H4 (cell line): ENCODE measurements around the gene MAPKAPK5. TPM values are rescaled to one million over a fixed set of nuclear protein-coding genes. Genes with fewer than 3 reads are reported as not detected.
"Not testable (repeated sequence)": the region's sequence is repeated elsewhere in the genome, so short reads cannot be mapped to it uniquely, and the experiment has no call there.

Experiments used
- DNase-seq: peaks from one replicate; pipeline ENCODE4 v3.0.0-alpha.2; 2015; ENCODE audit warnings: low spot score
- total RNA-seq: library from RNA; depleted of rRNA; stranded (reverse); fragments of >200 nt; shearing (Covaris generic); gene quantifications from 2 replicates; pipeline ENCODE4 v1.2.3, GENCODE V29; 2014

The MAPKAPK5 gene
- total RNA-seq, 1 experiment from 2014 or later: 29.6 TPM

DNA sequence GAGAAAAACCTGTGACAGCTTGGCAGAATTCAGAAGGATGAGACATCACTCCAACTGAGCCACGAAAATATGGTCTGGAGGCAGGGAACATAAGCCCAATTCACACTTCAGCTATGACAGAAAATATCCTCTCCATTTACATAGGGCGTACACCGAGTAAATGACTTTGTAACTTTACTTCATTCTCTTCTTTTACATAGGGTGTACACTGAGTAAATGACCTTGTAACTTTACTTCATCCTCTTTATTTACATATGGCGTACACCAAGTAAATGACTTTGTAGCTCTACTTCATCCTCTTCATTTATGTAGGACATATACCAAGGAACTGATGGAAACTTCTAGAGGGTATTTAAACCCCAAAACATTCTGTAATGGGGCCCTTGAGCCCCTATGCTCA, 14.1 kb upstream of the MAPKAPK5 start:
- DNase-seq: no peak

DNA sequence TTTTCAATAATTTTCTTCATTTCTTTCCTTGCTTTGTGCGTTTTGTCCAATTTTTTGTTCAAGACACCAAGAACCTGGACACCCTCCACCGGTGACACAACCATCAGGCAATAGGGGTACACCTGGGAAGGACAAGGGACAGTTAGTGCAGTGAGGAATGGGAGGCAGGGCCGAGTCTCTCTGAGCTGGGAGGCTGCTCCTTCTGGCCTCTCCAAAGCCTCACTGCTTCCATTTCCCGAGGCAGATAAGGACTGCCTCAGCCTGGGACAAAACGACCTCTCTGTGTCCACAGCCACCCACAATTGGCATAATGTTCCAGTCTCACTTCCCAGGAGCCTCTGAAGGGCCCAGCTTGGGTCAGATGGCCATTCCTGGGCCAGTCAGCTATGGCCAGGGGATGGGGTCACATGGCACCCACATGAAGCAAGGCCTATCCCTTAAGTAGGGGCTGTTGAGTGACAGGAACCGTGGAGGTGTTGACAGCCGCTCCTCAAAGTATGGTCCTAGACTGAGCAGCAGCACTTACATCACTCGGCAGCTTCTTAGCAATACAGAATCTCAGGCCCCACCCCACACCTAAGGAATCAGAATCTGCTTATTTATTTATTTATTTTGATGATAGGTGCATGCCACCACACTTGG, 13.6 kb upstream of the MAPKAPK5 start:
- DNase-seq: no peak

- DNase-seq: not testable (repeated sequence)
These were observed 12.4 kb upstream of the MAPKAPK5 start for GRCh38 chr12:111829635-111830034.

GRCh38 chr12:111834740-111835386, 7.2 kb upstream of the MAPKAPK5 start:
- DNase-seq: not testable (repeated sequence)

DNA sequence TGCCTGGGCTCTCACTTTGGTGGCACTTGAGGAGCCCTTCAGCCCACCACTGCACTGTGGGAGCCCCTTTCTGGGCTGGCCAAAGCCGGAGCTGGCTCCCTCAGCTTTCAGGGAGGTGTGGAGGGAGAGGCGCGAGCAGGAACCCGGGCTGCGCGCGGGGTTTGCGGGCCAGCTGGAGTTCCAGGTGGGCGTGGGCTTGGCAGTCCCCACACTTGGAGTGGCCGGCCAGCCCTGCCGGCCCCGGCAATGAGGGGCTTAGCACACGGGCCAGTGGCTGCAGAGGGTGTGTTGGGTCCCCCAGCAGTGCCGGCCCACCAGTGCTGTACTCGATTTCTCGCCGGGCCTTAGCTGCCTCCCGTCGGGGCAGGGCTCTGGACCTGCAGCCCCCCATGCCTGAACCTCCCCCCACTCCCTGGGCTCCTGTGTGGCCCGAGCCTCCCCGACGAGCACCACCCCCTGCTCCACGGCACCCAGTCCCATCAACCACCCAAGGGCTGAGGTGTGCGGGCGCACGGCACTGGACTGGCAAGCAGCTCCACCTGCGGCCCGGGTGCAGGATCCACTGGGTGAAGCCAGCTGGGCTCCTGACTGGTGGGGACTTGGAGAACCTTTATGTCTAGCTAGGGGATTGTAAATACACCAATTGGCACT, 6.4 kb upstream of the MAPKAPK5 start:
- not testable (repeated sequence) for DNase-seq

DNA sequence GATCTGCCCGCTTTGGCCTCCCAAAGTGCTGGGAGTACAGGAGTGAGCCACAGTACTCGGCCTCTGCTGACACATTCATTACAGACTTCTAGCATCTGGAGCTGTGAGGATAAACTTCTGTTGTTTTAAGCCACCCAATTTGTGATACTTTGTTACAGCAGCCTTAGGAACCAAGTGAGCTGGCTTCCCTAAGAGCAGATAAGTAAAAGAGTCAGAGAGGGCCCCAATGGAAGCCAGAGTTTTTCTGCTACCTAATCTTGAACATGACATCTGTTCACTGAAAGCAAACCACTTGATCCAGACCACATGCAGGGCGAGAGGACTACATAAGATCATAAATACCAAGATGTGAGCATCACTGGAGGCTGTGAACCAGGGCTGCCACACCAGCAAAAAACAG, 3.7 kb upstream of the MAPKAPK5 start:
- no peak for DNase-seq

DNA sequence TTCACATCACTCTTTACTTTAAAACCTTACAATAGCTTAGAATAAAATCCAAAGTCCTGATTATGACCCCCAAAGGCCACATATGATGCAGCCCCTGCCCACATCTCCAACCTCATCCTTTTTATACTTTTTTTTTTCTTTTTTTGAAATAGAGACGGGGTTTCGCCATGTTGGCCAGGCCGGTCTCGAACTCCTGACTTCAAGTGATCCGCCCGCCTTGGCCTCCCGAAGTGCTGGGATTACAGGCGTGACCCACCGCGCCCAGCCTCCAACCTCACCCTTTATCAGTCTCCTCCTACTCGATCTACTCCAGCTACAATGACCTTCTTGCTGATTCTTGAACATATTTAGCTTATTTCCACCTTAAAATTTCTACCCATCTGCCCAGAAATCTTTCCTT, 1.2 kb upstream of the MAPKAPK5 start:
- DNase-seq: no peak

GRCh38 chr12:111841236-111841749, 735 bp upstream of the MAPKAPK5 start:
- no peak for DNase-seq

GRCh38 chr12:111842556-111843396, 748 bp downstream of the MAPKAPK5 start:
- no peak for DNase-seq

DNA sequence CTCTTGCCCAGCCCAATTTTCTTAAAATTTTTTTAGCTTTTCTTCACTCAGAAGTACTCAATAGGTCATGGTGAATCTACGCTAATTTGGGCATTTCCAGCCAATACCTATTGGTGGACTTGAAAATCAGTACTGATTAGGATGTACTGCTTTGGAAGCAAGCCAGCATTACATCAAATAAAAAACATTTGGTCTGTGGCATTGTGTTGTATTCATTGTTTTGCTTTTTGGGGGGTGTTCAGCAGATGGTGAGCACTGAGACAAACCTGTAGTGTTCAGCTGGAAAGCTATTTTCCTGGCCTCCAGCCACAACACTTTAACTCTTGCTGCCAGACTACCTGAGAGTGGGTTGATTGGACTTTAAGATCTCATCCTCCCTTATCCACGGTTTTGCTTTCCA, 4.0 kb downstream of the MAPKAPK5 start:
- no peak for DNase-seq

DNA sequence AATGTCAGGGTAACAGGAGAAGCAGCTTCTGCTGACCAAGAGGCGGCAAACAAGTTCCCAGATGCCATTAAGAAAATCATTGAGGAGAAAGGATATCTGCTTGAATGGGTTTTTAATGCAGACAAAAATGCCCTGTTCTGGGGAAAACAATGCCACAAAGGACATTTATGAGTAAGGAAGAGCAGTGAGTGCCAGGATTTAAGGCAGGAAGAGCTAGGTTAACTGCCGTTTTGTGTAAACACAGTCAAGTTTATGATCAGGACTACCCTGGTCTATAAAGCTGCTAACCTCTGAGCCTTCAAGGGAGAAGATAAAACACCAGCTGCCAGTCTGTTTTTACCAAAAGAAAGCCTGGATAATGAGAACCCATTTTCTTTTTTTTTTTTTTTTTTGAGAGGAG, 8.5 kb downstream of the MAPKAPK5 start:
- DNase-seq: no peak

GRCh38 chr12:111858186-111858585, 16.2 kb downstream of the MAPKAPK5 start:
- DNase-seq: no peak

DNA sequence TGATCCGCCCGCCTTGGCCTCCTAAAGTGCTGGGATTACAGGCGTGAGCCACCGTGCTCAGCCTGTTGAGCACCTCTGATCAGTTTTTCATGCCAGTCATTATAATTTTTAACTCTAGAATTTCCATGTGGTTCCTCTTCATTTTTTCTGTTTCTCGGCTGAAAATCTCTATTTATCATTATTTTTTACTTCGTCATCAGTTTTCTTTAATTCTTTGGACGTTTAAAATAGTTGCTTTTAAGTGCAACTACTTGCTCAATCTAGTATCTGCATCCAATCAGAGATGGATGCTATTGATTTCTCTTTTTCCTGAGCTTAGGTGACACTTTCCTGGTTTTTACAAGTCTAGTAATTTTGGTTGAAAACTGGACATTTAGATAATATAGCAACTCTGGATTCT, 16.8 kb downstream of the MAPKAPK5 start:
- no peak for DNase-seq

DNA sequence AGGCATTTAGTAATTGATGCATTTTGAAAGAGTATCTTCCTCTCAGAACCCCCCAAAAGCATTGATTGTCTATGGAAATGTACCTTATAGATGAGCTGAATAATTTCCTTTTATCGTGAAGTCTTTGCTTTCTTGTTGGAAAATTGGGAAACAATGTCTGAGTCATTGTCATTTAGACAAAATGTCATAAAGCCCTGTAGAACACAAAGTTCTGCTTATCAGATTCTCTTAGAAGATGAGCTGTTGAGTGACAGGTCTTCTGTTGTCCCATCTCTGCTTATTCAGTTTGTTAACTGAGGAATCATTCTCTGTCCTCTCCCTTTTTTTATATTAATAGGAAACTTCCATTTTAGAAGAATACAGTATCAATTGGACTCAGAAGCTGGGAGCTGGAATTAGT, 22.9 kb downstream of the MAPKAPK5 start:
- DNase-seq: no peak

GRCh38 chr12:111867531-111867930, 25.5 kb downstream of the MAPKAPK5 start:
- DNase-seq: no peak

DNA sequence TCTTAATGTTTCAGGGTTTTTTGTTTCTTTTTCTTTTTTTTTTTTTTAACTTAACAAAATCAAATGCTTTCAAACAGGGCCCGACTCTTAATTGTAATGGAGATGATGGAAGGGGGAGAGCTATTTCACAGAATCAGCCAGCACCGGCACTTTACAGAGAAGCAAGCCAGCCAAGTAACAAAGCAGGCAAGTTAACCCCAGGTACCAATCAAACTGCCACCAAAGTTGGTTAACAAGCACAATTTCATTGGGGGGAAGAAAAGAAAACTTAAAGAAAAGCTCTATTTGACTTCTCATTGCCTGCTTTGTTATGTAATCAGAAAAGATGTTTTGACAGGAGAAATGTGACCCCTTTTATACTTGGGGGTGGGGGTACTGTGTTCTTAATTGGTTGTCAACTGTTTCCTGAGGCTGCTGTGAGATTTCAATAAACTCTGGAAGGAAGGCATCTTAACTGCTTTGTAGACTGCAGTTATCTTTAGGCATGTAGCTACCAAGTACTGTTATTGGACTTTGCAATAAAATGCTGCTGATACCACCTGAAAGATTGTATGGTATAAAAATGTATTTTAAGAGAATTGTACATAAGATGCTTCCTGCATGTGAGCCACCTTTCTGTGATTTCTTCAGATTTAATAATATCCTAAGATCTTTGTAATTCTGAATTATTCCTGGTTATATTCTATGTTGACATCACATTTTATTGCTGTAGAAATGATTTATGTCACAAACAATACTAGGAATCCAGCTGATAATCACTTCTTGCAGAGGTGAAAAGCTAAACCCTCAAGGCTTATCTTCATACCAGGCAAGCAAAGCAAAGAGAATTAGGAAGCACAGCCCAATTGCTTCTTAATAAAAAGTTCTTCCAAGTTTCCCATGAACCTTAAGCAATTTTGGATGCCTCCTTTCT, 26.9 kb downstream of the MAPKAPK5 start:
- DNase-seq: no peak

- no peak for DNase-seq
These were observed 27.6 kb downstream of the MAPKAPK5 start for GRCh38 chr12:111869671-111870070.

DNA sequence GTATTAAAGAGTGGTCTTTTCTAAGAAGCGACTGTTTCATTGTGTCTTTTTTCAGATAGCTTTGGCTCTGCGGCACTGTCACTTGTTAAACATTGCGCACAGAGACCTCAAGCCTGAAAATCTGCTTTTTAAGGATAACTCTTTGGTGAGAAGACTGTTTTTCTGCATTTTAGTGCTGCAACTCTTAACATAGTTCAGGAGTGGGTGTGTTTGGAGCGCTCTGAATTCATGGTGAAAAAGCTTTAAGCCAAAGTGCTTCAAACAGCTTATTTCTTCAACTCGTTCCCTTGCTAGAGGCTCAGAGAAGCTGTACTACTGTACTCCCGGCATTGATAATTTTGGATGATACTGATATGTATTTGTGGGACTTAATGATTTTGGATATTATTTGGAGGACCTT, 28.2 kb downstream of the MAPKAPK5 start:
- no peak for DNase-seq

- no peak for DNase-seq
These were observed 28.7 kb downstream of the MAPKAPK5 start for GRCh38 chr12:111870706-111871105.

DNA sequence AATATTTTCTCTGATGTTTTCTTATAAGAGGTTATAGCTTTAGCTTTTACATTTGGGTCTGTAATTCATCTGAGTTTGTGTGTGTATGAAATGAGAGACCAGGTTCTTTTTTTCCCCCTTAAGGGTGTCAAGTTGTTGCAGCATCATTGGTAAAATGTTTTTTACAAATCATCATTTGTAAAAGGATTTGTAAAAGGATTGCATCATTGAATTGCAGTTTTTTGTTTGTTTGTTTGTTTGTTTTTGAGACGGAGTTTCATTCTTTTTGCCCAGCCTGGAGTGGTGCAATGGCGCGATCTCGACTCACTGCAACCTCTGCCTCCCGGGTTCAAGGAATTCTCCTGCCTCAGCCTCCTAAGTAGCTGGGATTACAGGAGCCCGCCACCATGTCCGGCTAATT, 31.1 kb downstream of the MAPKAPK5 start:
- DNase-seq: no peak

- DNase-seq: no peak
These were observed 39.7 kb downstream of the MAPKAPK5 start for GRCh38 chr12:111881716-111882115.
